Measurements from ENCODE around the gene PRKN.

The PRKN gene

GRCh38 chr6:161452241-161452640 is 1275.3 kb downstream of the PRKN start:
- no peak for DNase-seq

- no peak for DNase-seq
Measured at GRCh38 chr6:161449521-161449920, 1278.0 kb downstream of the PRKN start.

- DNase-seq = no peak
Measured at GRCh38 chr6:161446949-161447348, 1280.6 kb downstream of the PRKN start.

- no peak for DNase-seq
Measured at GRCh38 chr6:161446296-161446925, 1281.2 kb downstream of the PRKN start.

- peak; percentile 30 for DNase-seq
Measured at GRCh38 chr6:161445021-161445799, 1282.4 kb downstream of the PRKN start.

GRCh38 chr6:161444464-161444863 is 1283.1 kb downstream of the PRKN start:
- DNase-seq = peak; percentile 73

- DNase-seq = peak; percentile 86
Measured at GRCh38 chr6:161443848-161444247, 1283.7 kb downstream of the PRKN start.

- no peak for DNase-seq
Measured at GRCh38 chr6:161442420-161442819, 1285.1 kb downstream of the PRKN start.

- no peak for DNase-seq
Measured at GRCh38 chr6:161440299-161440698, 1287.3 kb downstream of the PRKN start.

- peak; percentile 87 for DNase-seq
Measured at GRCh38 chr6:161439093-161439492, 1288.5 kb downstream of the PRKN start.

- DNase-seq = peak; percentile 61
Measured at GRCh38 chr6:161438430-161439030, 1289.0 kb downstream of the PRKN start.

- DNase-seq = no peak
Measured at GRCh38 chr6:161437851-161438250, 1289.7 kb downstream of the PRKN start.

GRCh38 chr6:161436106-161436876 is 1291.3 kb downstream of the PRKN start:
- no peak for DNase-seq

GRCh38 chr6:161435748-161436070 is 1291.9 kb downstream of the PRKN start:
- DNase-seq = no peak

GRCh38 chr6:161434921-161435747 is 1292.4 kb downstream of the PRKN start:
- DNase-seq = no peak

- no peak for DNase-seq
Measured at GRCh38 chr6:161434350-161434749, 1293.2 kb downstream of the PRKN start.

GRCh38 chr6:161432546-161432945 is 1295.0 kb downstream of the PRKN start:
- no peak for DNase-seq

GRCh38 chr6:161429921-161430490 is 1297.6 kb downstream of the PRKN start:
- no peak for DNase-seq

GRCh38 chr6:161424421-161424820 is 1303.1 kb downstream of the PRKN start:
- no peak for DNase-seq

- peak; percentile 9 for DNase-seq
Measured at GRCh38 chr6:161422710-161423680, 1304.6 kb downstream of the PRKN start.

- DNase-seq = peak; percentile 52
Measured at GRCh38 chr6:161418463-161418945, 1309.1 kb downstream of the PRKN start.
